Measurements from ENCODE around the gene KIRREL3. TPM values are rescaled to one million over a fixed set of nuclear protein-coding genes. Genes with fewer than 3 reads are reported as not detected.

KIRREL3 gene
- polyA plus RNA-seq, 1 of the 3 experiments (the other 2 are of a cell fraction), result 3.7 TPM

DNA sequence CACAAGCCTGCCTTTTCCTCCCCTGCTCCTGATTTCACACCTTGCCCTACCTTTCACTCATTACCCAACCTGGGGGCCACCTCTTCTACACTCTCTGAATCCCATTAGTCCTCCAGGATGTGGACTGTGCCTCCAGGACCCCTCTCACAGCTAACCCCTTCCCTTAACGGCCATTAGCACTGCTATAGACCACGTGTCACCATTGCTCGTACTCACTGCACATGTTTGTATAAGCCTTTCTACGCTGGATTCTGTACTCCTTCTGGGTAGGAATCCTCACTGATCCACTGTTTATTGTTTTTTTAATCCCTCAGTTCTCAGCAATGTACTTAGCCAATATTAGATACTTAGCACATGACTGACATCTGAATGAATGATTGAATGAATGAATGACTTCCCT lies 40.9 kb downstream of the KIRREL3 start:
- peaks cover 22% of the 10 kb centered on the region; the same call in 1 of the 2 replicates for H3K79me2 ChIP-seq (ENCODE audit: insufficient read depth)
- no peaks in the 10 kb centered on the region for H4K20me1 ChIP-seq (ENCODE audit: insufficient read depth)
- no peak overlapping the region for H3K9ac ChIP-seq
- POLR2A ChIA-PET, result no interaction called here
- TF ChIP-seq YY1 (IDR thresholded peaks at IDR 0.05; ENCODE audit: low read depth) (no peak), FOXJ3 (CRISPR knock-in tag; IDR thresholded peaks at IDR 0.05) (no peak), ZBTB33 (IDR thresholded peaks at IDR 0.05; ENCODE audit: borderline replicate concordance, low read depth) (no peak), GABPA (IDR thresholded peaks at IDR 0.05; ENCODE audit: low read depth) (no peak), IRF3 (IDR thresholded peaks at IDR 0.05; ENCODE audit: low read depth, low read length) (no peak)
- CTCF ChIA-PET, result no interaction called here
- H3K4me3 ChIP-seq (ENCODE audit: low read depth in 2 of 2, low read length in 1 of 2), result no peak overlapping the region
- WGBS (ENCODE audit: low lambda C conversion rate), result 73% methylated on average over 4 of the region's 4 CpGs
- no peaks in the 10 kb centered on the region for H3K27me3 ChIP-seq (ENCODE audit: insufficient read depth)
- no peak overlapping the region for H2AFZ ChIP-seq (ENCODE audit: low read depth)
- H3F3A ChIP-seq (replicated peaks; ENCODE audit: insufficient read depth), result no peaks in the 10 kb centered on the region
- H3K27ac ChIP-seq (ENCODE audit: low read depth in 2 of 2, low read length in 1 of 2), result no peak overlapping the region
- no peak for DNase-seq
- H3K4me1 ChIP-seq (ENCODE audit: control insufficient read depth in 1 of 2, insufficient read depth in 2 of 2, low read depth in 1 of 2, low read length in 1 of 2), result no peaks in the 10 kb centered on the region
- no peak overlapping the region for H3K4me2 ChIP-seq
- no peaks in the 10 kb centered on the region for H3K9me2 ChIP-seq
- H3K36me3 ChIP-seq (replicated peaks in 1 of 2; ENCODE audit: control insufficient read depth in 1 of 2, insufficient read depth in 2 of 2, low read length in 1 of 2), result peaks cover 0 to 12% of the 10 kb centered on the region in 2 experiments
- H3K9me3 ChIP-seq, result no peaks in the 10 kb centered on the region

DNA sequence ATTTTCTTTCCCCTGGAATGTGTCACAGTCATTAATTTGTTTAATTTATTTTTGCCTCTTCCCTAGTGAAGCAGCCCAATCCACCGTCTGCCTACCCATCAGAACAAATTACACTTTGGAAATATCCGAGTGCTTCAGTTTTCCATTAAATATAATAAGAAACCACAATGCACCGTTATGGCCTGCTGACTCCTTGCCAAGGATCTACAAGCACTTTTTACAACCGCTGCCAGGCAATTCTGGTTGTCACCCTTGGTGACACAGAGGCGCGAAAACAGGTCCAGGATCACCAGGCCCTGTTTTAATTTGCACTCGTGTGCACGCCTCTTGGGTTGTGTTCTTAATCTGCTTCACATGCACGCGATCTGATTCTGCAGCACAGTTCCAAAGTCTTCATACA lies 43.9 kb downstream of the KIRREL3 start:
- ChIA-PET CTCF (no interaction called here), POLR2A (no interaction called here)
- Histone ChIP-seq H3K4me2 (no peak overlapping the region), H3K27me3 (ENCODE audit: insufficient read depth) (no peaks in the 10 kb centered on the region), H3F3A (replicated peaks; ENCODE audit: insufficient read depth) (no peaks in the 10 kb centered on the region), H4K20me1 (ENCODE audit: insufficient read depth) (no peaks in the 10 kb centered on the region), H2AFZ (ENCODE audit: low read depth) (no peak overlapping the region), H3K9ac (no peak overlapping the region), H3K36me3 (replicated peaks in 1 of 2; ENCODE audit: control insufficient read depth in 1 of 2, insufficient read depth in 2 of 2, low read length in 1 of 2) (peaks cover 0 to 3% of the 10 kb centered on the region in 2 experiments), H3K4me1 (ENCODE audit: control insufficient read depth in 1 of 2, insufficient read depth in 2 of 2, low read depth in 1 of 2, low read length in 1 of 2) (no peaks in the 10 kb centered on the region), H3K9me3 (no peaks in the 10 kb centered on the region), H3K4me3 (ENCODE audit: low read depth in 2 of 2, low read length in 1 of 2) (no peak overlapping the region), H3K79me2 (ENCODE audit: insufficient read depth) (peaks cover 9% of the 10 kb centered on the region; the same call in 1 of the 2 replicates), H3K27ac (ENCODE audit: low read depth in 2 of 2, low read length in 1 of 2) (no peak overlapping the region), H3K9me2 (no peaks in the 10 kb centered on the region)
- DNase-seq, result no peak
- TF ChIP-seq ZBTB33 (IDR thresholded peaks at IDR 0.05; ENCODE audit: borderline replicate concordance, low read depth), result no peak
- WGBS (ENCODE audit: low lambda C conversion rate), result 82% methylated on average over 10 of the region's 10 CpGs

Data from SK-N-SH (cell line).